ENCODE data around the gene PTPN22.
A peak's percentile ranks its signal among the peaks of the same experiment; 100 is the strongest.

PTPN22 gene

DNA sequence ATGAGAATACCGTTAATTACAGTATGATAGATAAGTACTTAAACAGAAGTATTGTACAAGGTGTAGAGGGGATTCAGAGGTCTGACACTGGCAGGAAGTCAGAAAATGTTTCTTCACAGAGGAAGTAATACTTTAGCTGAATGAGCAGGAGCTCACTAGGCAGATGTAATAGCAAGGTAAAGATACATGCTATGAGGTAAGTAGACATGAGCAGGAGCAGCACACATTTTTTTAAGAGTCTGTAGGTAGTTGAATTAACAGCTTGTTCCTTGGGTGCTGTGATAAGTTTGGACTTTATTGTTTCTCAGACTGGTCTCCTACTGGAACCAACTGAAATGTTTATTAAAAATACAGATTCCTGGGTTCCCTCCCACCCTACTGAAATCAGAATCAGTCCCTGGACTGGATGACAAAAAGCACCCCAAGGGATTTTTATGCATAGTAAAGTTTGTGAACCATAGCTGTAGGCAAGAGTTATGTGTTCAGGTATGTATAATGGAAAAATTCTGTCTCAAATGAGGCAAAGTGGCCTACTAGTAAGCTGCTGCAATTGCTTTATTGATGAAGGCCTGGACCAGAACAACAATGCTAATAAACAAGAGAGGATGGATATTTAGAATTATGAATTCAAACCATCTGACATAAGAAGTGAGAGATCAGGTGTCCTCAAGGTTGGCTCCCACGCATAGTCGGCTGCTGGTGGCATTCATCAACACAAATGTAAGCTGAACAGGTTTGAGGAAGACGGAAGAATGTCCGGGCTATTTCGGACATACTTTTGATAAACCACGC is 32.2 kb upstream of the PTPN22 start:
- H3K27me3 ChIP-seq (ENCODE audit: control insufficient read depth, insufficient read depth, low read length): no peaks in the 10 kb centered on the region
- peak overlapping the region; percentile 82 for H3K4me2 ChIP-seq (ENCODE audit: low read length)
- peaks cover 13% of the 10 kb centered on the region for H3K4me1 ChIP-seq (ENCODE audit: control insufficient read depth, insufficient read depth, low read length)
- peaks cover 16% of the 10 kb centered on the region for H3K36me3 ChIP-seq (ENCODE audit: insufficient read depth, low read length)
- H3K4me3 ChIP-seq (ENCODE audit: low read length): peak overlapping the region; percentile 80
- peak overlapping the region; percentile 94 for H3K9ac ChIP-seq (ENCODE audit: low read depth, low read length)
- no peaks in the 10 kb centered on the region for H3K9me3 ChIP-seq (replicated peaks; ENCODE audit: low read length)

DNA sequence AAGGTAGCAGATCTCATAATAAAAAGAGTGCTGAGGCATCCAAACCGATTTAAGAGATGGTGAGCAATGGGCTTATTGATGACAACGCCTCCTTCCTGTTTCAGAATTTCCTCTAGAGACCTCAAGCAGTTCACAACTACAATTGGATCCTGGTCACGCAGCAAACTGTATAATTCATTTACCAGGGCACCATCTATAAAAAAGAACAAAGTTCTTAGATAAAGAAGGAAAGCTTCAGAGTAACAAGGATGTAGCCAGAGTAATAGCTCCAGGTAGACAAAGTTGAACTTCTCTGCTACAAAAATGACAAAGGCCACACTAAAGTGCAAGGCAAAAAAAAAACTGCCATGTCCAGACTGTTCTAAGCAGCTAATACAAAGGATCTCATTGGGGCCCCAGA is 29.7 kb upstream of the PTPN22 start:
- Histone ChIP-seq H3K9ac (ENCODE audit: low read depth, low read length) (no peak overlapping the region), H3K4me2 (ENCODE audit: low read length) (no peak overlapping the region), H3K4me3 (ENCODE audit: low read length) (no peak overlapping the region), H3K4me1 (ENCODE audit: control insufficient read depth, insufficient read depth, low read length) (peaks cover 13% of the 10 kb centered on the region), H3K27me3 (ENCODE audit: control insufficient read depth, insufficient read depth, low read length) (no peaks in the 10 kb centered on the region), H3K9me3 (replicated peaks; ENCODE audit: low read length) (no peaks in the 10 kb centered on the region), H3K36me3 (ENCODE audit: insufficient read depth, low read length) (peaks cover 31% of the 10 kb centered on the region)

DNA sequence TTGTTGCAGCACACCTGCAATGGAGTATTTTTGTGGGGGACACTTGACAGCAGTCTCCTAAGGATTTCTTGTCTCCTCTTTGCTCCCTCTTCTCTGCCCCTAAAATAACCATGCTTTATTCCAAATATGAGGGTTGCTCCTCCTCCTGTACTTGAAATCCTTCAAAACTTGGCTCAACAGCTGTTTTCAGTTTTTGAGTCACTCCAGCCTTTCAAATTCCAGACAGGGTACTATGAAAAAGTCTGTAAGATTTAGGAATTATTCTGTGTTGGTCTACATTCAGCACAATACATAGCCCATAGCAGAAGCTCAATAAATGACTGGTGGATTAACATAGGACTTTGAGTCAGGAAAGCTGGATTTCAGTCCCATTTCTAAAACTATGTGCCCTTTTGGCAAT is 27.6 kb upstream of the PTPN22 start:
- H3K4me1 ChIP-seq (ENCODE audit: control insufficient read depth, insufficient read depth, low read length): peaks cover 13% of the 10 kb centered on the region
- H3K4me3 ChIP-seq (ENCODE audit: low read length): no peak overlapping the region
- no peaks in the 10 kb centered on the region for H3K9me3 ChIP-seq (replicated peaks; ENCODE audit: low read length)
- peaks cover 50% of the 10 kb centered on the region for H3K36me3 ChIP-seq (ENCODE audit: insufficient read depth, low read length)
- H3K9ac ChIP-seq (ENCODE audit: low read depth, low read length): no peak overlapping the region
- H3K4me2 ChIP-seq (ENCODE audit: low read length): no peak overlapping the region
- no peaks in the 10 kb centered on the region for H3K27me3 ChIP-seq (ENCODE audit: control insufficient read depth, insufficient read depth, low read length)

DNA sequence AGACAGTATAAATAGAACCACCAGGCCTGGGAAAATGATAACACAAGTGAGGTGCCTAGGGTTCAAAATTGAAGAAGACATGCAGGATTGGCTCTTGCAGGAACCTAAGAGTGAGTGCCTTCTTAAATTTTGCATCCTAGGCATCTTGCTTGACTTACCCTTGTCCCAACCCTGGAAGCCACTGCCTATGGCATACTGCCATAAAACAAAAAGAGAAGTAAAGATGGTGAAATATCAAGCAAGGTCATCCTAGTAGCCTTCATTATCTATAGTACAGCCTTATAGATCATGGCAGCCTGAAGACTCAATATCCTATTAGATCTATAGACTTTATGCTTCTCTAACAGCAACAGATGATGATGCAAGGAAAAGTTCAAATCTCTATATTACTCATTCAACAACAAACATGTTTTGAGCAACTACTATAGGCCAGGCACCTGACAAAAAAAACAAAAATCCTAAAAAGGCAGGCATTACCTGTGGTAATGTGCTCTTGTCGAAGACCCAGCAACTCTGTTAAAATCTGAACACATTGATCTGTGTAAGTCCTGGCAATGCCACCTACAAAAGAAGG is 26.8 kb upstream of the PTPN22 start:
- H3K4me2 ChIP-seq (ENCODE audit: low read length): no peak overlapping the region
- H3K27me3 ChIP-seq (ENCODE audit: control insufficient read depth, insufficient read depth, low read length): no peaks in the 10 kb centered on the region
- peaks cover 50% of the 10 kb centered on the region for H3K36me3 ChIP-seq (ENCODE audit: insufficient read depth, low read length)
- peaks cover 6% of the 10 kb centered on the region for H3K4me1 ChIP-seq (ENCODE audit: control insufficient read depth, insufficient read depth, low read length)
- H3K4me3 ChIP-seq (ENCODE audit: low read length): no peak overlapping the region
- no peaks in the 10 kb centered on the region for H3K9me3 ChIP-seq (replicated peaks; ENCODE audit: low read length)
- no peak overlapping the region for H3K9ac ChIP-seq (ENCODE audit: low read depth, low read length)

DNA sequence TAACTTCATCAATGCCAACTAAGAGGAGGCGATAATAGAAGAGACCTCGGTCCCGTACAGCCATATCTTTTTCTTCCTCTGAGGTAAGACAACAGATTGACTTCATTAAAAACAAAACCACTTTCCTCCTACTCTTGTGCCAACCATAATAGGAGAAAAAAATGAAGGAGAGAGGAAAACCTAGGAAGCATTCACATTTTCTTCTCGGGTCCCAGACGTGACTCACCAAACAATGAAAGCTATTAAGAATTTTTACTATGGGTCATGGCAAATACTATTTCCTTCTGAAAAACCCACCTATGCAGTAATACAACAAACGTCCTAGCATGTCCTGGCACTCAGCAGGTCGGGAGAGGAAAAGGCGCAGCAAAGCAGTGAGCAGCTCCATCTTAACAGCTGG is 24.4 kb upstream of the PTPN22 start:
- Histone ChIP-seq H3K4me1 (ENCODE audit: control insufficient read depth, insufficient read depth, low read length) (peaks cover 3% of the 10 kb centered on the region), H3K27me3 (ENCODE audit: control insufficient read depth, insufficient read depth, low read length) (no peaks in the 10 kb centered on the region), H3K4me2 (ENCODE audit: low read length) (no peak overlapping the region), H3K9me3 (replicated peaks; ENCODE audit: low read length) (no peaks in the 10 kb centered on the region), H3K9ac (ENCODE audit: low read depth, low read length) (no peak overlapping the region), H3K36me3 (ENCODE audit: insufficient read depth, low read length) (peaks cover 45% of the 10 kb centered on the region), H3K4me3 (ENCODE audit: low read length) (no peak overlapping the region)

DNA sequence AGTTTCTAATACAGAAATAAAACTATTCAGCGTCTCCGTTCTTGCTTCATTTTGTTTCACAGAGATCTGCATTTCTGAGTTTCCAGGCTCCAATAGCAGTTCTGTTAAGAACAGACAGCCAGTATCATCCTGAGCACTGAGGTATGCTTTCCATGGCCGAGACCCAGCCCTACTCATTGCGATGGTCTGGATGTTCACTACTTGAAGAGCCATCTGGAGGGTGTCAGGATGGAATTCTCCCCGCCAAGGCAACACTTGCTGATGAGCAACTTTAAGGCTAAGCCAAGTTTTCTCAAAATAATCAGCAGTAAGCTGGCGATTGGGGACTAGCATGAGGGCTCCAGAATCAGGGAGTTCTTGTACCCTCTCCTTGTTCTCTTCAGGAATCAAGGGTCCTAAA is 23.6 kb upstream of the PTPN22 start:
- peaks cover 3% of the 10 kb centered on the region for H3K4me1 ChIP-seq (ENCODE audit: control insufficient read depth, insufficient read depth, low read length)
- H3K36me3 ChIP-seq (ENCODE audit: insufficient read depth, low read length): peaks cover 40% of the 10 kb centered on the region
- H3K9me3 ChIP-seq (replicated peaks; ENCODE audit: low read length): no peaks in the 10 kb centered on the region
- H3K9ac ChIP-seq (ENCODE audit: low read depth, low read length): no peak overlapping the region
- H3K4me2 ChIP-seq (ENCODE audit: low read length): no peak overlapping the region
- no peaks in the 10 kb centered on the region for H3K27me3 ChIP-seq (ENCODE audit: control insufficient read depth, insufficient read depth, low read length)
- H3K4me3 ChIP-seq (ENCODE audit: low read length): no peak overlapping the region

DNA sequence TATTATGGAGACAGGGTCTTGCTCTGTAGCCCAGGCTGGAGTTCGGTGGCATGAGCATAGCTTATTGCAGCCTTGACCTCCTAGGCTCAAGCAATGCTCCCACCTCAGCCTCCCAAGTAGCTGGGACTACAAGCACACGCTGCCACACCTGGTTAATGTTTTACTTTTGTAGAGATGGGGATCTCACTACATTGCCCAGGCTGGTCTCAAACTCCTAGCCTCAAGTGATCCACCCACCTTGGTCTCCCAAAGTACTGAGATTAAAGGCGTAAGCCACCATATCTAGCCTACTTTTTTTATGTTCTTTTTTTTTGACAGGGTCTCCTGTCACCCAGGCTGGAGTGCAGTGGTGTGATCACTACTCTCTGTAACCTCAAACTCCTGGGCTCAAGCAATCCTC is 21.8 kb upstream of the PTPN22 start:
- peaks cover 31% of the 10 kb centered on the region for H3K36me3 ChIP-seq (ENCODE audit: insufficient read depth, low read length)
- no peaks in the 10 kb centered on the region for H3K4me1 ChIP-seq (ENCODE audit: control insufficient read depth, insufficient read depth, low read length)
- H3K27me3 ChIP-seq (ENCODE audit: control insufficient read depth, insufficient read depth, low read length): no peaks in the 10 kb centered on the region
- no peaks in the 10 kb centered on the region for H3K9me3 ChIP-seq (replicated peaks; ENCODE audit: low read length)
- H3K4me2 ChIP-seq (ENCODE audit: low read length): no peak overlapping the region
- no peak overlapping the region for H3K9ac ChIP-seq (ENCODE audit: low read depth, low read length)
- H3K4me3 ChIP-seq (ENCODE audit: low read length): no peak overlapping the region

DNA sequence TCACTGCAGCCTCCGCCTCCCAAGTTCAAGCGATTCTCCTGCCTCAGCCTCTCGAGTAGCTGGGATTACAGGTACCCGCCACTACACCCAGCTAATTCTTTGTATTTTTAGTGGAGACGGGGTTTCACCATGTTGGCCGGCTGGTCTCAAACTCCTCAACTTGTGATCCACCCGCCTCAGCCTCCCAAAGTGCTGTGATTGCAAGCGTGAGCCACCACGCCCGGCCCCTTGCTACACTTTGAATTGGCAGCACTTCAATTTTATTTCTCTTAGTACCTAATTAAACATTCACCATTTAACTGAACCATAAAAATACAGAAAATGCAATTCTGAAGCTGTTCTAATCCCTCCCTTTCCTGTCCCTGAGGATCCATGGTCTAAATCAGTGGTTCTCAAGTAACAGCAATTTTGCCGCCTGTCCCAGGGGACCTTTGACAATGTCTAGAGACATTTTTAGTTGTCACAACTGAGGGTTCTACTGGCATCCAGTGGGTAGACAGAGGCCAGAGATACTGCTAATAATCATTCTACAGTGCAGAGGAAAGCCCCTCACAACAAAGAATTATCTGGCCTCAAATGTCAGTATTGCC is 20.2 kb upstream of the PTPN22 start:
- H3K27me3 ChIP-seq (ENCODE audit: control insufficient read depth, insufficient read depth, low read length): no peaks in the 10 kb centered on the region
- H3K4me2 ChIP-seq (ENCODE audit: low read length): no peak overlapping the region
- H3K9me3 ChIP-seq (replicated peaks; ENCODE audit: low read length): no peaks in the 10 kb centered on the region
- H3K4me3 ChIP-seq (ENCODE audit: low read length): no peak overlapping the region
- peaks cover 24% of the 10 kb centered on the region for H3K36me3 ChIP-seq (ENCODE audit: insufficient read depth, low read length)
- no peaks in the 10 kb centered on the region for H3K4me1 ChIP-seq (ENCODE audit: control insufficient read depth, insufficient read depth, low read length)
- H3K9ac ChIP-seq (ENCODE audit: low read depth, low read length): no peak overlapping the region

DNA sequence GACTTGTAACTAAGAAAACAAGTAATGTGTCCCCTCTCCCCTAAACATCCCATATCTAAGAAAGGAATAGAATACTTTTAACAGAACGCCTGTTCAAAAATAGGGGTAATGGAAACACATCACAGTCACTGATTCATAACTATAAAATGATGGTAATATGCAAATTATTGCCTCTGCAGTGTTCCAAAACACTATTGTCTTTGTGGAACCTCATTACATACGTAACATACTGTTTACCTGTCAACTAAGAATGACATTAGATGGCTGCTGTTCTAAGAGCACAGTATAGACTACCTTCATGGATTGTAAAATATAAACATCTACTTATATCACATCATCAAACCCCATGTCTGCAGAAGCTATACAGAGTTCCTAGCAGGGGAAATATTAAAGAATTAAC is 19.3 kb upstream of the PTPN22 start:
- no peaks in the 10 kb centered on the region for H3K4me1 ChIP-seq (ENCODE audit: control insufficient read depth, insufficient read depth, low read length)
- H3K36me3 ChIP-seq (ENCODE audit: insufficient read depth, low read length): peaks cover 15% of the 10 kb centered on the region
- H3K4me2 ChIP-seq (ENCODE audit: low read length): no peak overlapping the region
- H3K9me3 ChIP-seq (replicated peaks; ENCODE audit: low read length): no peaks in the 10 kb centered on the region
- no peak overlapping the region for H3K9ac ChIP-seq (ENCODE audit: low read depth, low read length)
- H3K27me3 ChIP-seq (ENCODE audit: control insufficient read depth, insufficient read depth, low read length): no peaks in the 10 kb centered on the region
- H3K4me3 ChIP-seq (ENCODE audit: low read length): no peak overlapping the region

DNA sequence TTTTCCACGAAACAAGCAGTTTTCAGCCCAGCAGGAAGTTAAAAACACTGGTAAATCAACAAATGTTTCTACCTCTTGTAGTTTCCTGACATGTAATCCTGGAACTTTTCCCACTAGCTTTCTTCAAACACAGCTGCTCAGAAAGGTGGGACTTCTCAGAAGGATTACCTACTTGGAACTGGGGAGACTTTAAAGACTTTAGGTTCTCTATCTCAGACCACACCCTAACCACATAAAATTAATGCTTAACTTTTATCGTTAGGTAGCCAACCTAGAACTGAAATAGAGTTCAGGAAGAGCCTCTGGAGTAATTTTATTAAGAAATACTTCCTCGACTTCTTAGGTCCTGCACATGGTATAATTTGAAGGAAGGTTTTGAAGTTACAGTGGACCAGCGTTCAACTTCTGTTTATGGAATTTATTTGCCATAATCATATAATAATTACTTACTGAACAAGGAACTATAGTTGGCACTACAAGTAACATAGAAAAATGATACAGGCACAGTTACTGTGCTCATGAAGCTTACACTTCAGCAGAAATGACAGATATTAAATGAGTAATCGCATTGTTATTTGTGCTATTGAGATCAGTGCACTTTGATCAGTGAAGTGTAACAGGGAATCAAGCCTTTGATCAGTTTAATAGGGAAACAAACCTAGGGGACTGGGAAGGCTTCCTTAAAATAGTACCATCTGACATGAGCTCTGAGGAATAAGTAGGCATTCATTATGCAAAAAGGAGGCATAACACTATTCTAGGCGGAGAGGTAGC is 16.1 kb upstream of the PTPN22 start, which contains the start of gene BCL2L15:
TSS of gene BCL2L15 (minus strand) at position 180 of the 774 bp plus-strand sequence. CDS start 206 bp downstream, outside the sequence.
- Histone ChIP-seq H3K4me3 (ENCODE audit: low read length) (no peak within 1 kb of the TSS), H3K27me3 (ENCODE audit: control insufficient read depth, insufficient read depth, low read length) (no peaks in the 10 kb centered on the region), H3K36me3 (ENCODE audit: insufficient read depth, low read length) (no peaks in the 10 kb centered on the region), H3K9me3 (replicated peaks; ENCODE audit: low read length) (no peaks in the 10 kb centered on the region), H3K4me1 (ENCODE audit: control insufficient read depth, insufficient read depth, low read length) (no peaks in the 10 kb centered on the region), H3K4me2 (ENCODE audit: low read length) (no peak within 1 kb of the TSS), H3K9ac (ENCODE audit: low read depth, low read length) (no peak within 1 kb of the TSS)

Data from skeletal muscle satellite cell (primary cell).